K562 (cell line): ENCODE results near the gene HNRNPM. TPM values are rescaled to one million over a fixed set of nuclear protein-coding genes. Genes with fewer than 3 reads are reported as not detected.
A peak's percentile ranks its signal among the peaks of the same experiment; 100 is the strongest.

Experiments used
- CHCHD3 ChIP-seq: fragments of 250-450 bp; sonication (Bioruptor Pico); IDR thresholded peaks from 2 replicates; pipeline ENCODE4 v2.1.2; 2022; ENCODE audit warnings: mild to moderate bottlenecking
- ESRRA ChIP-seq: fragments of 450-650 bp; IDR thresholded peaks from 2 replicates; pipeline ENCODE4 v1.6.1; 2014; ENCODE audit warnings: low read depth, mild to moderate bottlenecking, moderate library complexity, borderline replicate concordance
- EWSR1 ChIP-seq: fragments of 450-650 bp; IDR thresholded peaks from 2 replicates; pipeline ENCODE4 v1.6.1; 2018; ENCODE audit warnings: borderline replicate concordance, mild to moderate bottlenecking, low read depth, moderate library complexity; ENCODE audit not compliant: partially characterized antibody
- FIP1L1 ChIP-seq: fragments of 200-400 bp; formaldehyde crosslinking; IDR thresholded peaks from 2 replicates; pipeline ENCODE4 v1.6.1; 2018; ENCODE audit warnings: mild to moderate bottlenecking, low read depth, low read length; ENCODE audit not compliant: poor library complexity, severe bottlenecking
- FOXK1 ChIP-seq: sonication (generic); formaldehyde crosslinking; IDR thresholded peaks from 2 replicates; pipeline ENCODE4 v1.8.0; 2022; ENCODE audit warnings: missing genetic modification reagents, mild to moderate bottlenecking, borderline replicate concordance
- HDAC1 ChIP-seq, 2 experiments: fragments of 450-650 bp; IDR thresholded peaks; 2 replicates each; pipeline ENCODE4 v1.6.1; 2016 to 2017; ENCODE audit warnings: inconsistent platforms in 1 of 2, mild to moderate bottlenecking in 1 of 2, moderate library complexity in 1 of 2
- HMG20A ChIP-seq: fragments of 450-650 bp; formaldehyde crosslinking; conservative IDR thresholded peaks from 2 replicates; pipeline ENCODE4 v1.4.0; 2020; ENCODE audit warnings: mild to moderate bottlenecking, mixed read lengths
- HNRNPUL1 ChIP-seq: fragments of 200-400 bp; formaldehyde crosslinking; IDR thresholded peaks from 2 replicates; pipeline ENCODE4 v1.6.1; 2017; ENCODE audit warnings: low read length
- IRF2 ChIP-seq: sonication (generic); formaldehyde crosslinking; IDR thresholded peaks from 2 replicates; pipeline ENCODE4 v1.8.1; 2022; ENCODE audit warnings: mild to moderate bottlenecking, missing genetic modification reagents
- MCM3 ChIP-seq: fragments of 450-650 bp; IDR thresholded peaks from 2 replicates; pipeline ENCODE4 v1.6.1; 2016
- MTA2 ChIP-seq: fragments of 450-650 bp; IDR thresholded peaks from 2 replicates; pipeline ENCODE4 v1.6.1; 2016; ENCODE audit warnings: low read depth
- NFXL1 ChIP-seq: fragments of 450-650 bp; formaldehyde crosslinking; IDR thresholded peaks from 2 replicates; pipeline ENCODE4 v1.4.0; 2021; ENCODE audit warnings: mild to moderate bottlenecking
- RAD51 ChIP-seq: fragments of 450-650 bp; IDR thresholded peaks from 2 replicates; pipeline ENCODE4 v1.7.1; 2016; ENCODE audit warnings: low read depth, mild to moderate bottlenecking, borderline replicate concordance
- SETDB1 ChIP-seq: IDR thresholded peaks from one replicate; pipeline ENCODE4 v1.6.1; 2012; ENCODE audit warnings: low read length, control low read depth, inconsistent platforms
- SMARCB1 ChIP-seq: IDR thresholded peaks from 2 replicates; pipeline ENCODE4 v1.6.1; 2011; ENCODE audit warnings: improper control_type of control experiment, low read depth; ENCODE audit not compliant: insufficient read length
- SREBF1 ChIP-seq: fragments of 150-350 bp; IDR thresholded peaks from 2 replicates; pipeline ENCODE4 v1.6.1; 2014; ENCODE audit warnings: antibody characterized with exemption, low read depth, low read length, borderline replicate concordance
- SRSF7 ChIP-seq: fragments of 200-400 bp; formaldehyde crosslinking; optimal IDR thresholded peaks from 2 replicates; pipeline ENCODE3; 2017; ENCODE audit warnings: mild to moderate bottlenecking, low read depth, low read length
- TCF7L2 ChIP-seq: fragments of 150-350 bp; IDR thresholded peaks from 2 replicates; pipeline ENCODE4 v1.6.1; 2016; ENCODE audit warnings: low read depth, mild to moderate bottlenecking, low read length, moderate library complexity
- ZBTB17 ChIP-seq: fragments of 450-650 bp; formaldehyde crosslinking; IDR thresholded peaks from 2 replicates; pipeline ENCODE4 v1.4.0; 2020; ENCODE audit warnings: mild to moderate bottlenecking
- ZKSCAN8 ChIP-seq: fragments of 200-800 bp; sonication (Bioruptor generic); IDR thresholded peaks from 2 replicates; pipeline ENCODE4 v1.6.1; 2016; ENCODE audit warnings: missing genetic modification characterization, missing compliant biosample characterization
- ZNF699 ChIP-seq: fragments of 250-450 bp; sonication (Bioruptor Pico); IDR thresholded peaks from 2 replicates; pipeline ENCODE4 v1.8.0; 2021; ENCODE audit warnings: mild to moderate bottlenecking, moderate library complexity; ENCODE audit not compliant: insufficient replicate concordance
- polyA plus RNA-seq, 8 experiments: library from polyadenylated mRNA; depleted of rRNA in 4 of 8; stranded (reverse) in 5 of 8; unstranded in 3 of 8; fragments of >200 nt; fragmentation: Nextera tagmentation in 2 of 8; fragmentation: Illumina TruSeq in 1 of 8; extraction: Ambion mirVana in 2 of 8; extraction: Trizol in 1 of 8; gene quantifications; 2 replicates each; pipeline versions ENCODE4 v1.2.1 to v1.2.3, GENCODE V29; 2011 to 2014; ENCODE audit warnings: inconsistent platforms in 1 of 8, missing spikeins in 1 of 8
- total RNA-seq, 7 experiments: library from RNA; depleted of rRNA in 6 of 7; stranded (reverse); fragments of >200 nt in 6 of 7; fragmentation: Illumina TruSeq in 2 of 7; extraction: Trizol in 2 of 7; gene quantifications; 2 replicates each; pipeline versions ENCODE4 v1.2.1 to v1.2.3, GENCODE V29; 2011 to 2021; ENCODE audit warnings: low replicate concordance in 1 of 7
- TF ChIP-seq, protein P1 (sequence below): fragments of 250-450 bp; sonication (Bioruptor Pico); IDR thresholded peaks from 2 replicates; pipeline ENCODE4 v1.5.0; 2021; ENCODE audit warnings: mild to moderate bottlenecking, moderate library complexity
- TF ChIP-seq, protein P2 (sequence below): fragments of 450-650 bp; conservative IDR thresholded peaks from 2 replicates; pipeline ENCODE4 v1.6.1; 2016; ENCODE audit warnings: missing genetic modification characterization, low read depth, mild to moderate bottlenecking, control low read depth, missing compliant biosample characterization
- TF ChIP-seq, protein P3 (sequence below): sonication (generic); formaldehyde crosslinking; IDR thresholded peaks from 2 replicates; pipeline ENCODE4 v1.9.0; 2022; ENCODE audit warnings: mild to moderate bottlenecking, missing genetic modification reagents

The HNRNPM gene
- total and polyA plus RNA-seq, 9 of the 15 experiments (the other 6 are each of a cell fraction or from before 2014, with no cell fraction given): 11.1 to 340 (median 195) TPM

DNA sequence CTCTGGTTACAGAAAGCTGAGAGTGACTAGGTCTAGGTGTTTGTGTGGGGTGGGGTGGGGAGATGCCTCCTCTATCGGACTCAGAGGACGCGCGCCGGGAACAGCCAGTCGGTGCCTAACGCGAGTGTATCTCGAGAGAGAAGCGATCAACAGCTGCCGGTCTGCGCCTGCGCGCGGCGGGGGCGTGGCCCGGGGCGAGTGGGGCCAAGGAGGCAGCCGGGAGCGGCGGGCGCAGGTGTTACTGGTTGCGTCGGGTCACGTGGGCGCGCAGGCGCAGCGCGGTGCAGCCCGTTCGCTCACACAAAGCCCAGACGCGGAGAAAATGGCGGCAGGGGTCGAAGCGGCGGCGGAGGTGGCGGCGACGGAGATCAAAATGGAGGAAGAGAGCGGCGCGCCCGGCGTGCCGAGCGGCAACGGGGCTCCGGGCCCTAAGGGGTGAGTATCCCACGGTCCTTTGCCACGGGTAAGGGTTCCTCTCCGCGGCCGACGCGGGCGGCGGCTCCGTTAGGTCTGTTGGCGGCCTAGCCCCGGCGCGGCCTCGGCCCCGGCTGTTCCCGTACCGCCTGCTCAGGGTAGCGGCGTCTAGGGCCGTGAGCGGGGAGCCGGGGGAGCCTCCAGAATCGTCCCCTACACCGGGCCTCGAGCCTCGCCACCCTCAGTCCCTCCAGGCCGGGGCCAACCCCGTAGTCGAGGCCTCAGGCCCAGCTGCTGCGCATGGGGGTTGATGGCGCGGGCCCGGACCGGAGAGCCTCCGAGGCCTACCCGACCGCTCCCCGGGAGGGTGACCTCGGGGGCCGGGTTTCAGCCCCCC is at the start of gene HNRNPM (continued):
- TF ChIP-seq CHCHD3 (CRISPR knock-in tag) (no peak; the same call in 1 of the 2 replicates), SRSF7 (no peak), MCM3 (no peak), HDAC1 (IDR thresholded peaks at IDR 0.05) (no peak; a peak in 1 of 4 replicates), SREBF1 (no peak), HMG20A (CRISPR knock-in tag) (no peak), TCF7L2 (no peak), FOXK1 (CRISPR knock-in tag) (0 out of 2 replicates have a peak, but pooled peaks have one; percentile 2), FIP1L1 (peak; percentile 84), IRF2 (CRISPR knock-in tag) (no peak), ZNF699 (CRISPR knock-in tag) (no peak), ZKSCAN8 (CRISPR knock-in tag) (no peak), ESRRA (peak; percentile 57; the same call in 1 of the 2 replicates), EWSR1 (no peak), ZBTB17 (peak; percentile 53; the same call in 1 of the 2 replicates), HNRNPUL1 (no peak), NFXL1 (CRISPR knock-in tag) (no peak), RAD51 (peak; percentile 90), MTA2 (no peak), SETDB1 (no peak), SMARCB1 (no peak)
- TF ChIP-seq, protein P1, sequence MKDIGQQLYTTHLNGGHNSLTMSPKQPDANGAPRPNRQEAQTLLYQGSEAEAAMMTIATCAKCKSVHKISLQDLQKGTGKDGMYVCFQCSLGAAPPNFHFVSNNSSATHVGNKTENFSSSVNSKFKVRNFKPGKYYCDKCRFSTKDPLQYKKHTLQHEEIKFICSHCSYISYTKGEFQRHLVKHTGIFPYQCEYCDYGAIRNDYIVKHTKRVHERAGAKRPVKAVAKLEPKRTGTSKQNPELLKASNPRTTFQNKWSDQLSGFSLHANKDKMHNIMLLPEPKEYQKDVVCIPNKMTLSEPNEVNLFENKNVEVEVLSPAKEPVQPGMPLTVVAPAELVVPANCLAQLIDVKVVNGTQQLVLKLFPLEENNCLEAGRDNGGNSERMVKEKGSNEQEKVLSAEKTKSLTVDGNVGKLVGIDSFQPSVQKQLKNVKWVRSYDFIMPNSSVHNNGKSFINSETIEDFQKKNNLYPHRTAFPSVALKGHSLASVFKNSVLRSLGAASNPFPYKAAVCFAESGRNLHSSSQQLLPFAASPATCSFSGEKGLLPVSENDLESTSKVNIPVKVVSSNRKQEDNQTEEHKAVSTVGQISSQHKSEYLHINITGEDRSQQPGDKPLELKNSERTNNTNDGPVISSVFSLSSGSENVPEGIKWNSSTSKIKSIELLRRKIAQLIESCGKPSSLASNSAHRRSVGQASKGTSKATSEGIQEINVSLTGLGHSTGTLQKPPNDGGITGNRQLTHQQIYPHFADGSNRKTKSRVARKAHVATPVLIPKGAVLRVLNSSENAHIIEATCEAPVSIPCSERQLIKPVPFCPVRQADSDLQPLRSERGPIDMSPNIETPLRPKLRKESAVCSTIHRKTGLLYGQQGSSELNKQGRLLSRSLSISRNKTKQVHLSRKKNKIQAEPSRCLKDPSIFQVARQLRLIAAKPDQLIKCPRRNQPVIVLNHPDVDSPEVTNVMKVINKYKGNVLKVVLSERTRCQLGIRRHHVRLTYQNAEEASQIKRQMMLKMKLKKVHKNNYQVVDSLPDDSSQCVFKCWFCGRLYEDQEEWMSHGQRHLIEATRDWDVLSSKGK (CRISPR knock-in tag): no peak
- TF ChIP-seq, protein P2, sequence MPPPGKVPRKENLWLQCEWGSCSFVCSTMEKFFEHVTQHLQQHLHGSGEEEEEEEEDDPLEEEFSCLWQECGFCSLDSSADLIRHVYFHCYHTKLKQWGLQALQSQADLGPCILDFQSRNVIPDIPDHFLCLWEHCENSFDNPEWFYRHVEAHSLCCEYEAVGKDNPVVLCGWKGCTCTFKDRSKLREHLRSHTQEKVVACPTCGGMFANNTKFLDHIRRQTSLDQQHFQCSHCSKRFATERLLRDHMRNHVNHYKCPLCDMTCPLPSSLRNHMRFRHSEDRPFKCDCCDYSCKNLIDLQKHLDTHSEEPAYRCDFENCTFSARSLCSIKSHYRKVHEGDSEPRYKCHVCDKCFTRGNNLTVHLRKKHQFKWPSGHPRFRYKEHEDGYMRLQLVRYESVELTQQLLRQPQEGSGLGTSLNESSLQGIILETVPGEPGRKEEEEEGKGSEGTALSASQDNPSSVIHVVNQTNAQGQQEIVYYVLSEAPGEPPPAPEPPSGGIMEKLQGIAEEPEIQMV (tag): no peak
- TF ChIP-seq, protein P3, sequence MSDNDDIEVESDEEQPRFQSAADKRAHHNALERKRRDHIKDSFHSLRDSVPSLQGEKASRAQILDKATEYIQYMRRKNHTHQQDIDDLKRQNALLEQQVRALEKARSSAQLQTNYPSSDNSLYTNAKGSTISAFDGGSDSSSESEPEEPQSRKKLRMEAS (CRISPR knock-in tag): peak; percentile 95
